Liver (tissue), 3 donors: ENCODE results near the gene CLEC4C.

ENCODE experiments used
- CTCF ChIP-seq: fragments of 150-350 bp; IDR thresholded peaks from 2 replicates; pipeline ENCODE4 v1.5.1; 2017; ENCODE audit warnings: improper control_type of control experiment, low read depth, low read length; ENCODE audit not compliant: missing input control
- HNF4A ChIP-seq, 2 donors: conservative IDR thresholded peaks; 2 replicates each; pipeline ENCODE4 v1.6.1; 2016; ENCODE audit warnings: antibody characterized with exemption in 2 of 2, mild to moderate bottlenecking in 2 of 2
- MAX ChIP-seq: IDR thresholded peaks from 2 replicates; pipeline ENCODE4 v1.6.1; 2016; ENCODE audit warnings: antibody characterized with exemption
- RXRA ChIP-seq, 2 donors: IDR thresholded peaks; 2 replicates each; pipeline ENCODE4 v1.6.1; 2017 to 2018; ENCODE audit warnings: antibody characterized with exemption in 2 of 2, mild to moderate bottlenecking in 1 of 2
- SP1 ChIP-seq: IDR thresholded peaks from 2 replicates; pipeline ENCODE4 v1.6.1; 2018; ENCODE audit warnings: antibody characterized with exemption, mild to moderate bottlenecking
- donor health status: healthy.
- donor health status: healthy.

DNA sequence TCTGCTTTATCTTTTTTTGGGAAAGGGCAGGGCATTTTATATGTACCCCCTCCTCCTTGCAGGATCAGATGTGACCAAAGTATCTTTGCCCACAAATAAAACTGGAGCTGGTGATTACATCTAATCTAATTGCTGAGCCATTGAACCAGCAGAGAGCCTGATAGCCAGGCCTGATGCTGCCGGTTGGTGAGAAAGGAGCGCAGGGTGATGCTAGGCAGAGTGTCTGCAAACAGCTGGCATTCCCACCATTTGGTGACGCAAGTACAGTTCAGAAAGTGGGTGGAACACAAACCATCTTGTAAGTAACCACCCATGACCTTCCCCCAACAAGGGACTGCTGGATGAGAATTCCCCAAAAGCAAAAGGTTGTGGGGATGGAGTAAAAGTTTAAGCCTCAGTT is 23.2 kb downstream of the CLEC4C start:
- TF ChIP-seq CTCF (no peak), MAX (no peak), HNF4A (conservative IDR thresholded peaks at IDR 0.05) (no peak), SP1 (no peak), RXRA (IDR thresholded peaks at IDR 0.05) (no peak)
